IPS-NIHi11 (cell line): ENCODE results near the gene LRRC52.

ENCODE experiments used
- DNase-seq: peaks from one replicate; pipeline ENCODE4 v3.0.0; 2012; ENCODE audit warnings: mixed read lengths, low spot score

LRRC52 gene

DNA sequence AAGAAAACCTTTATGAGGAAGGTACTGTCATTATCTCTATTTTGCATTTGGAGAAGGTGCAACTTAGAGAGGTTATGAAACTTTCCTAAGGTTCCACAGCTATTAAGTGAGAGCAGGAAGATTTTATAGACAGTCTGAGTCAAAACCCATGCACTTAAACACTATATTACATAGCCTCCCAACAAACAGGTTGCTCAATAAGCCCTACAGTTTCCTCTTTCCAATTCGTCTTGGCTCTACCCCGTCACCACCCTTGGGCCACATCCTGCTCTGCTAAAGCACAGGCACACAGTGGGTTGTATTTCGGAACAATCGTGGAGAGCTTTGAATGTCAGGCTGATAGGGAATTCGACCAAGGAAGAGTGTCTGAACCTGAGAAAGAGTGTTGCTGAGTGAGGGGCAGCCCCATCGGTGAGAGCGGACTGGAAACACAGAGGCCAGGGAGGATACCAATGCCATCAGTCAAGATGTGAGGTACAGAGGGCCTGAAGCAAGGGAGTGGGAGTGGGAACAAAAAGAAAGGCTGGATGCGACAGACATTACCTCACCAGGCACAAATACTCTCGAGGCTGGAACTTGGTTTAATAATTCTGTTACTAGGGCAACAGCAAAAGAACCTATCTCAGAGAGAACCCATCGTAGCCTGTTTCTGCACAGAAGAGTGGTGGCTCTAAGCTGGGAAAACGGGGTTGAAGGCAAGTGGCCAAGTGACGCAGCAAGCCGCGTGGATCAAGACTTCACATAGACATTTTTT lies 6.3 kb upstream of the LRRC52 start:
- DNase-seq: no peak

DNA sequence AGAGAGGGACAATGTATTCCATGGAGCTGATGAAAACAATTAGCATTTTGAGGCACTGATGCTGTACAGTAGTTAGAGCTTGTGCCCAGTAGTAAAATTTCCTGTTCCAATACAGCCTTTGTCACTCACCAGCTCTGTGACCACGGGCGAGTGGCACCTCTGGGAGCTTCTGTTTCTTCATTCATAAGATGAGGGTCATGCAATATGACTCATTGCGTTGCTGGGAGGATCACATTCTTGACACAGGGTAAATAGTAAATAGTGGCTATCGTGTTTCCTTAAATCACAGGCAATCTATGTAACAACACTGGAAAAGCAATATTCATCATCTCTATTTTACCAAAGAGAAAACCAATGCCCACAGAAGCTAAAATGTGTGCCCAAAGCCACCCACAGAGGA lies 4.5 kb upstream of the LRRC52 start:
- no peak for DNase-seq

DNA sequence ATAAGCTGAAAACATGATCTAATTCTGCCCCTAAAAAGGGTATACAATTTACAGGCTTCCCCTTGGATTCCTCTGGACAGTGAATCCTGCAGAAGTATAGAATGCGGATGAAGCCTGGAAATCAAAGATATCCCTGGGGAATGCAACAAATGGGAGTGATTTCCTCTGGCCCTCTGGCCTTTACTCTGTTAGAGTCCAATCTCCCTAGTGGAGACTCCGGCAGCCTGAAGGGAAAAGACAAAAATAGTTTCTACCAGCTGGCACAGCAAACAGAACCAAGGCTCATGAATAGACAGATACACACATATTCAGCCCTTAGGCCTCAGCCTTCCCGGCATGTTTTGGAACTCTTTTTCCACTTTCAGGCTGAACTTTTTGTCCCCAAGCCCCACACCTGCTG lies 3.9 kb upstream of the LRRC52 start:
- DNase-seq: no peak

DNA sequence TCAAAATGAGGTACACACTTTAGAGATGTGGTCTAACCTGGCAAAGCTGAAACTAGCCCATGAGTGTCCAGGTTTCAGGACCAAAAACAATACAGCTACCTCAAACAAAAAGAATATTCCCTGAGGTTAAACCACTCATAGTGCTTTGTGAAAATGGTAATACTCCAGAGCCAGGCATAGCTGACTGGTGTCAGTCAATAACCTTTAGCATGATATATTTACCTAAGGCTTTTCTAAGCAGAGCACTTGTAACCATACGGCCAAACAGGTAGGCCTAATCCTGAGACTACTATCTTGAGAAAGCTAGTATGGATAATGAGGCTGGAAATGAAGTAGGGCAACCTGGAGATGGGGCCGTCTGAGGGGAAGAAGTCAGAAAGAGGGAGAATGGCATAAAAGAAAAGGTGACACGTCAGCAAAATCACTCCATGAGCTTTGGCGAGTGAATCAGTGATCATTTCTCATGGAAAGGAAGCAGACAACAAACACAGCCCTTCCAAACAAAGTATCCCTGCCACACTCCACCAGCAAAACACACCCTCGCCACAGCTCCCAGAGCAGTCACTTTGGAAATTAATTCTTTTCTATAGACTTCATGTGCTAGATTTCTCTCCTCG lies 1.7 kb upstream of the LRRC52 start:
- DNase-seq: no peak

DNA sequence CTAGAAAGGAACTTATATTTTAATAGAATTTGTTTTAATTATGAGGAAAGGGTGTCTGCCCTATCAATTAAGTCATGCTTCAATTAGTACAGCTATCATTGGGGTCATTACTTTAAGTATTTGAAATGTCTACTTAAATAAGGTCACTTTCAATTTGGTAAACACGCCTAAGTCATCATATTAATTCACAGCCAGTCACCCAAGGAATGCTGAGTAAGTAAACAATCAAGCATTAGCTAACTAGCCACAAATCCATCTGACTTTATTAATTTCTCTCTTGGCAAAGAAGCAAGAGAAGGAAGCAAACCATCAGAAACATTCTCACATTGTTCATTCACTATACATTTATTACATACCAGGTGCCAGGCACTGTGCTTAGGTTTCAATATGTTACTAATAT lies 1.2 kb upstream of the LRRC52 start:
- no peak for DNase-seq

DNA sequence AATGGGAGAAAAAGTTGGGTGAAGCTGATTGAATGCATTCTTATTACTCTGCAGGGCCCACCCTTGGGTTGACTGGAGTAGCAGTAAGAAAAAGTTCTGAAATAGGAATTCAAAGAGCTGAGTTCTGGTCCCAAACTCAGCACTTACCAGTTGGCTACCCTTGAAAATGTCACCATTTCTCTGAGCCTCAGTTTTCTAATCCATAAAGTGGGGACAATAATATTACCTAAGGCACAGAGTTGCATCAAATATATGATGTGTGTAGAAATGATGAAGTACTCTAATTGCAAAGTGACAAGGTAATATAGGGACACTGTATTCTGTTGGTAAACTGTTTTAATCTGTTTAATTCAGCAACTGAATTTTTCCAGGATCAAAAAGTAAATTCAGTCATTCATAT lies 1.2 kb downstream of the LRRC52 start:
- no peak for DNase-seq

DNA sequence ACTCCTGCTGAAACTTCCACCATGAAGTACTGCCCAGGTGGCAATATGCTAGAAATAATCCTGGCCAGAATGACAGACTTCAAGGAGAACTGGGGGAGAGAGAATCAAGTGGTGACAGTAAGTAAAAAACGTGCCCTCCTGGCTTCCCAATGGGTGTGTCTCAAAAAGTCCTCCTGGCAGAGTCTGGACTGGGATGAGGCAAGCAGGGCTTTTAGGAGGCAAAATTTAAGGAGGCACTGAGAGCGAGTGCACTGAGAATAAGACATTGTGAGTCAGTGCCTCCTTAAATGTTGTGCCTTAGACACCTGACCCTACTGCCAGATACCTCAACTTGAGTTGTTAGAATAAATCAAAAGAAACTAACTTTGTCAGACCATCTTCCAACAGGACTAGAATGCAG lies 2.2 kb downstream of the LRRC52 start:
- DNase-seq: no peak

DNA sequence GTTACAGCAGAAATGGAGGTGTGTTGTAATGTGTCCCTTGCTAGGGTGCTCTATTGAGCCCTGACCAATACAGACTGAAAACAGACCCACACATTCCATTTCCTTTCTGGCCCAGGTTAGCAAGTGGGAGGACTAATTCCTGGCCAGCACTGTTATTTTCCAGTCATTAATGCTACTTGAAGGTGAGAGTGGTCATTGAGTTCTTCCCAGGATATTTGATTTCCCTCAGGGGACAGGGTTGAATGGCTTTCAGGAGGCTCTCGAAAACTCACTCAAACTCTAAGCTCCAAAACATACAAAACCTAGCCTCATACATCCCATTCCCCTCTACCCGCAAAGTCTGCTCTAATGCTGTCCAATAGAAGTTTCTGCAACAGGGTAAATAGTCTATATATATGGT lies 6.2 kb downstream of the LRRC52 start:
- no peak for DNase-seq

DNA sequence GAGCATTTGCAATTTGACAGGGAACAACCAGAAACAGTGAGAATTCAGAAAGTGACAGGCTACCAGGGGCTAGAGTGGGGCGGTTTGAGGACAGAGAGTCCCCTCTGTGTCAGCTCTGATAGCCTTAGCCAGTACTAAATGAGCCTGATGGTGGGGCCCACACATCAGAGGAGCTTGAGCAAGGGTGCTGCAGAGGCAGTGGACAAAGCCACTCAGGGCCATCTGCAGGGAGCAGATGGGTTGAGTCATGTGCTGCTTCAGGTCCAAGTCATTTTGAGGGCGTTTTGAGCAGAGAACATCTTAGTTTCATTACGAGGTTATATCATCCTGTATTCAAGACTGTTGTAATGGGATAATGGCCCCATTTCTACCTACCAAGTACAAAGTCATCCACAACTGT lies 7.7 kb downstream of the LRRC52 start:
- no peak for DNase-seq

DNA sequence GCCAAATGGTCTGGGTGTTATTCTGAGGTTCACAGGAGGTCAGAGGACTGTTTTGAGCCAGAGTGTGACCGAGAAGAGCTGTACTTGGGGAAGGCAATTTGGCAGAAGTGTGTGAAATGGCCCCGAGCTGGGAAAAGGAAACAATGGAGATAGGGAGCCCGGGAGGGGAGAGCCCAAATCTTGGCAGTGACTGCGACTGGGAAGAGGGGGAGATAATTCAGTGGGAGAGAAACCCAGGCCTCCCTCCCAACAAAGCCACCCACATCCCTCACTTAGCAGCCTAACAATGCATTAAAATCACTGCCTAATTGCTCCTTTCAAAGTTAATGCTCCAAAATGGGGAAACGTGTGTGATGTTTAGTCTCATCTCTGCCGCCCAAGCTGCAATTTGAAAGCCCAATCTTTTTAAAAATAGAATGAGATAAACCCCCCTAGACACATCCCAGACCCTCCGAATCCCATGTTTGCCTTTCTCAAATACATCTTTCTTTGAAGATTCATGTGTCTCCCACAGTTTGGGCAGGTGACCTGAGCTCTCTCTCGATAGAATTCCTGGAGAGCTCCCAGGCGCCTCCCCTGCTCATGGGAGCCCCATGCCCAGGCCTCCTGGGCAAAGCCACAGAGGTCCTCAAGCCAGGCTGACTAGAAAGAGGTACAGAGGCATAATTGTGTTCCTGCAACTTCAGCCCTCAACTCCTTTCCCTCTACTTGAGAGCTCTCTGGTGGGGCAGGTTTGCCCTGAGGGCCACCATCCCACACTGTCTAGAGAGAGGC lies 17.3 kb downstream of the LRRC52 start:
- DNase-seq: peak; percentile 12

DNA sequence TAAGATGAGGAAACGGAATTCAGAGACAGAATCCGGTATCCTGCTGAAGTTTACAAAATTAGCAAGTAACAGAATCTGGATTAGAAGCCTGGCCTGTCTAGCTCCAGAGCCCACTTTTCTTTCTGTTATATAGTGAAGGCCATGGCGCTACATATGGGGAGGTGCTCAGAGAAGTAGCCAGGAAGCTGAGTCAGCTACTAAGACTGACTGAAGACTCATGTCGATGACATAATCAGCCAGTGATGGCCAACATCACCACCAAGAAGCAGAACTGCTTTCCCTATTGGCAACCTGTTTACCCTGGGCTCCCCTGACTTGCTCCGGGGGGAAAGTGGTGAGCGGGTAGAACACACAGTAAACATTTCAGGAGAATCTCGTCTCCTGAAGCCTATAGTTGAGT lies 18.8 kb downstream of the LRRC52 start:
- DNase-seq: no peak

DNA sequence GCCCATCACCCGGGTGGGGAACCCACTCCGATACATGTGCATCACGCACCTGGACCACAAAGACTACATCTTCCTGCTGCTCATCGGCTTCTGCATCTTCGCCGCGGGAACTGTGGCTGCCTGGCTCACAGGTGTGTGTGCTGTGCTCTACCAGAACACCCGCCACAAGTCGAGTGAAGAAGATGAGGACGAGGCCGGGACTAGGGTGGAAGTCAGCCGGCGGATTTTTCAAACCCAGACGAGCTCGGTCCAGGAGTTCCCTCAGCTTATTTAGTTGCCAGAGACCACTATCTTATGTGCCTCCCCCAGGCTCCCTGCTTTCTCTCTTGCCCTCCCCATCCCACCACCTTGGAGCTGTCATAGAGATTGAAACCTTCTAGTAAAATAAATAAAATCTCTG lies 19.8 kb downstream of the LRRC52 start:
- no peak for DNase-seq

DNA sequence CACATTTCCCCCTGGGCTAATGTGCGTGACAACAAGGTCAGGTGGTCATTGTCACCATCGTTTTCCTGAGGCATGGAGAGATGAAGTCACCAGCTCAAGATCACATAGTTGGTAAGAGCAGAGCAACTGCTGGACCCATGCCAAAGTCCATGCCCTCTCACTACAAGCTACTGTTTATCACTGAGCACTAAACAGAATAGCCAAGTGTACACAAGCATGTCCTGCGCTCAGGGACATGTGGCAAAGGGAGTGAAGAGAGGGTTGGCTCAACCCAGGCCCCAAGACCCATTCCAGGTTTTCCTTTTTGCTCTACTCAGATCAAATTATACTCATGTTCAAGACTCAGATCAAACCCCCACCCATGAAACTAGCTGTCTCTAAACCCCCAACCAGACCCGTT lies 20.8 kb downstream of the LRRC52 start:
- no peak for DNase-seq

DNA sequence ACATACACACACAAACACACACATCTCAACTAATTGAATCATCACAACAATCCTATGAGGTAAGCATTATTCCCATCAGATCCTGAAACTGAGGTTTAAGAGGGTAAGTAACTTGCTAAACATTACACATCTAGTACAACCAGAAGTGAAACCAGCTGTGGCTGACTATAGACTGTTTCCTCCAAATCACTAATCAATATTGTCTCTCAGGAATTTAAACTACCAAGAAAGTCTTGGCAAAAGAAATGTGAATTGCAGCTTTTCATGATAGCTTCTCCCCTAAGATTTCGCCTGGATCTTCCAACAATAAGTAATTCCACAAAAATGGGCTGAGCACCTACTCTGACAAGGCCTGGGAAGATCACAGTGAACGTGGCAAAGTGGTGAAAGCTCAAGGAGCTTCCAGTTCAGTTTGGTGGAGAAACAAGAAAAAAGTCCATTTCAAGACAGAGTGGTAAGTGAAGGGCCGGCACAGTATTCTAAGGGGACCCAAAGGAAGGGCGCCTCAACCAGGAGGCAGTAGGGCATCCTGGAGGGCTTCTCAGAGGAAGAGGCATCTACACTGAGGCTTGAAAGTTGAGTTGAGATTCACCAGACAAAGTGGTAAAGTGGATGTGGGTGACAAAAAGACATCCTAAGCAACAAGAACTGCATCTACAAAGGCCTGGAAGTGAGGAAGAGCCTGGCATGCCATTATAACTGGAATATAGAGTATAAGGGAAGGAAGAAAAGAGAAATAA lies 22.1 kb downstream of the LRRC52 start:
- no peak for DNase-seq

DNA sequence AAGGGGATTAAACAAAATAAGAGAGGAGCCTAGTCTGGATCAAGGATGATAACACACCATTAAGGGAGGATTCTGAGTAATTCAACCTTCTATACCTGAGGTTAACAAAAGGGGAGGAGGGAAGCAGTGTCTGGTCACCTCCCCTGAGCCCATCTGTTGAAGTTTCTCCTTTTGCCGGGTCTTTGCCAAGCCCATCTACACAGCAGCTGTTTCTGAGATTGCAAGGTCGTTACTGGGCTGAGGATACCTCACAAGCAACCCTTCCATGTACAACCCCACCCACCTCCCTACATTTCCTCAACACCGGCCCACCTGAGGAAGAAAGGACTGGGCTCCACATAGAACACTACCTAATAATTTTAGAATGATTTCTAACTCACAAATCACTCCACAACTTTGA lies 26.3 kb downstream of the LRRC52 start:
- DNase-seq: no peak

DNA sequence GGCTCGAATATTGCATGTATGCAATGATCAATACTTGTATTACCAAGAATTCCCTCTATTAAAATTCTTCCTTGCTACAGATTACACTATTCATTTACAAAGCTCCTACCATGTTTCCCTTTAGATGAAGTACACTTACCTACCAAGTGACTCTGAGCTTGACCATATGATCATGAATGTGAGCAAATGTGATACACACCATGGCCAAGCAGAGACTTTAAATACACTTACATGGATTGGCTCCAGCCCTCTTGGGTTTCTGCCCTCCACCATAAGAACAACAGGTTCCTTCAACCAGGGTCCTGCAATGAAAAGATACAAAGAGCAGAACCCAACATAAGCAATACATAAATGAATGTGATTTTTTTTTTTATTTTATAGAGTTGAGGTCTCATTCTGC lies 30.0 kb downstream of the LRRC52 start:
- no peak for DNase-seq

DNA sequence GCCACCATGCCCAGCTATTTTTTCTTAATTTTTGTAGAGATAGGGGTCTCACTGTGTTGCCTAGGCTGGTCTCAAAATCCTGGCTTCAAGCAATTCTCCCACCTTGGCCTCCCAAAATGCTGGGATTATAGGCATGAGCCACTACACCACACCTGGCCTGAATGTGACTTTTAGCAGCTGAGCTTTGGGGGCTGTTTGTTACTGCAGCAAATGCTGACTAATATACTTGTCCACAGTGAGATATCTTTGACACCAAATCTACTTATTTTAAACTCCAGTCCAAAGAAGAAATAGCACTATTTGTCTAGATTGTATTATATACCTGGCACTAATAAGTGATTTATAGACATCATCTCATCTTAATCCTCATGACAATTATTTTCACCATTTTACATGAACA lies 30.5 kb downstream of the LRRC52 start:
- DNase-seq: no peak

DNA sequence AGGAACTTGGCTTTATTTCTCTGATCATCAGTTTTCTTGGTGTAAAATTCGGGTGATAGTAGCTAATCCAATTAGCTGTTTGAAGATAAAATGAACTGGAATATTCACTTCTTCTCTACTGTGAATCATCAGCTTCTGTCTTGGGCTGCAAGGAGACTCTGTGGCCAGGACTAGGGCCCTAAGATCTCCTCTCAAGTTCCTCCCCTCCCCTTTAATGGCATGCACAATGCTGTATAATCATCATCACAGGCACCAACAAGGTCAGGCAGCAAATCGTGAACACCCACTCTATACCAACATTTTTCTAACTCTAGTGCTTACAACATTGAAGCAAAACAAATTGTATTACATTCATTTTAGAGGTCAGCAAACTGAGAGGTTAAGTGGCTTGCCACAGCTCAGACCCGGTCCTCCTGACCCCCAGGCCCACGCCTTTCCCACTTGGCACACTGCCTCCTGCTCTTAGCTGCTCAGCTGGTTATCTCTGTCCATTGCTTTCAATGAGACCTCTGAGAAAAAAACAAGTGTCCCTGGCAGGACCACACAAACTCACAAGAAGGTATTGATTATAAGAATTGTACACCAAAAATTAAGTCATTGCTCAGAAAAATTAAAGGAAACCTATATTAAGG lies 31.8 kb downstream of the LRRC52 start:
- no peak for DNase-seq

DNA sequence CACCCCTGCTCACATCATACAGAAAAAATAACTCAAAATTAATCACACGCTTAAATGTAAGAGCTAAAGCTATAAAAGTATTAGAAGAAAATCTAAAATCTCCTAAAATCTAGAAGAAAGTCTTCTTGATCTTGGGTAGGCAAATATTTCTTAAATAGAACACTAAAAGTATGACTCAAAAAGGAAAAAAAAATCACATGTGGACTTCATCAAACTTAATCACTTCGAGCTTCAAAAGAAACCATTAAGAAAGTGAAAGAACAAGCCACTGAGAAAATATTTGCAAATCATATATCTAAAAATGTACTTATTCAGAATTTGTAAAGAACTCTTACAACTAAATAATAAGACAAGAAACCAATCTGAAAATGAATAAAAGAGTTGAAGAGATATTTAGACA lies 32.7 kb downstream of the LRRC52 start:
- DNase-seq: no peak

DNA sequence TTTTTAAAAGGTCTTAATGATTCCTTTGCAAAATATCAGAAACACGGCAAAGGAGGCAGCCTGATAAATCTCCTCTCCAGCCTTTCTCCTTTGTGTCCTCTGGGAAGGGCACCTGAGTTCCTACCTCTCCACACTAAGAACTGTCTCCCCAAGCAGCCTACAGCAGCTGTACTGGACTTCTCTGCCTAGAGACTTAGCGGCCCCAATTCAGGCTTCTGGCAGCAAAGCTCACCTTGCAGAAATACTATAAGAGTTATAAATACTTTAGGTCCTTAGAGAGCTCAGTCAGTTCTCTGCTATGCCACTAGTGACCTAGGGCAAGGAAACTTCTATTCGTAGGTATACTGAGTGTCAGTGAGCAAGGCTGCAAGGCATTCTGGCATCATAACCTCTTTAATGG lies 33.9 kb downstream of the LRRC52 start:
- DNase-seq: no peak

DNA sequence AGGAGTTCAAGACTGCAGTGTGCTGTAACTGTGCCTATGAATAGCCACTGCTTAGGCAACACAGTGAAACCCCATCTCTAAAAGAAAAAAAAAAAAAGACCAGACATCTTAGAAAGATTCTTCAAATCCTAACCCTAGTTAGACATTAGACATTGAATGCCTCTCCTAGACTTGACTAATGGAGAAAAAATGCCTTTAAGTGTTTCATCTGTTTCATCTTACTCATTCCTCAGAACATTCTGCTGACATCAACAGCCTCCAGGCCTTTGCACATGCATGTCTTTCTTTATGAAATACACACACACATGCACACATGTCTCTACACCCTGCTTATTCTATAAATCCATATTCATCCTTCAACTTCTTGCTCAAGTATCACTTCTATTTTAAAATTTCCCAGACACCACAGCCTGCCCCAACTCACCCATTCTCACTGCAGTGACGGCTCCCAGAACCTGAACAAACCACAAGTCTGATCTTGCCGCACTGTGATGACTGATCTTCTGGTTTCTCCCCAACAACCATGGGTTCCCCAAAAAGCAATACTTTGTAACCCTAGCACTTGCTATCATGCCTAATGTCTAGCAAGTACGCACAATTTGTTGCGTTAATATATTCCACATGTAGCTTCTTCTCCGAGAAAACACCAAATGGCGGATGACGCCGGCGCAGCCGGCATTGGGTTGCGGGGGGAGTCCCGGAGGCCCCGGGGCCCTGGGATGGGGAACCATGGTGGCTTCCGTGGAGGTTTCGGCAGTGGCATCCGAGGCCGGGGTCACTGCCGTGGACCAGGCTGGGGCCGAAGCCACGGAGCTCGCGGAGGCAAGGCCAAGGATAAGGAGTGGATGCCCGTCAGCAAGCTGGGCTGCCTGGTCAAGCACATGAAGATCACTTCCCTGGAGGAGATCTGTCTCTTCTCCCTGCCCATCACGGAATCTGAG lies 37.4 kb downstream of the LRRC52 start:
- DNase-seq: no peak
